ENCODE measurements around the gene C1orf159.

DNA sequence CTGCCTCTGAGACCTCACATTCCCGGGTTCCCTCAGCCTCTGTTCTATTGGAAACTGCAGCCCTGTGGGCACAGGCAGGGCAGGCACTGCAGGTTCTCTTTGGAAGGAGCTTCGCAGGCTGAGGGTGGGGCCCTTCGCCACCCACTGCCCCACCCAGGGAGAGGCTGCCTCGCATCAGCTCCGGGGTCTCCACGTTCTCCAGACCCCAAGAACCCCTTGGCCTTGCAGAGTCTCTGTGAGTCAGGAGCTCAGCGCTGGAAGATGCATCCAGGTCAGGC, 8.6 kb upstream of the C1orf159 start:
- TF ChIP-seq POLR2A (IDR thresholded peaks at IDR 0.05; ENCODE audit: low read depth, low read length): no peak
- TF ChIP-seq, protein P1, sequence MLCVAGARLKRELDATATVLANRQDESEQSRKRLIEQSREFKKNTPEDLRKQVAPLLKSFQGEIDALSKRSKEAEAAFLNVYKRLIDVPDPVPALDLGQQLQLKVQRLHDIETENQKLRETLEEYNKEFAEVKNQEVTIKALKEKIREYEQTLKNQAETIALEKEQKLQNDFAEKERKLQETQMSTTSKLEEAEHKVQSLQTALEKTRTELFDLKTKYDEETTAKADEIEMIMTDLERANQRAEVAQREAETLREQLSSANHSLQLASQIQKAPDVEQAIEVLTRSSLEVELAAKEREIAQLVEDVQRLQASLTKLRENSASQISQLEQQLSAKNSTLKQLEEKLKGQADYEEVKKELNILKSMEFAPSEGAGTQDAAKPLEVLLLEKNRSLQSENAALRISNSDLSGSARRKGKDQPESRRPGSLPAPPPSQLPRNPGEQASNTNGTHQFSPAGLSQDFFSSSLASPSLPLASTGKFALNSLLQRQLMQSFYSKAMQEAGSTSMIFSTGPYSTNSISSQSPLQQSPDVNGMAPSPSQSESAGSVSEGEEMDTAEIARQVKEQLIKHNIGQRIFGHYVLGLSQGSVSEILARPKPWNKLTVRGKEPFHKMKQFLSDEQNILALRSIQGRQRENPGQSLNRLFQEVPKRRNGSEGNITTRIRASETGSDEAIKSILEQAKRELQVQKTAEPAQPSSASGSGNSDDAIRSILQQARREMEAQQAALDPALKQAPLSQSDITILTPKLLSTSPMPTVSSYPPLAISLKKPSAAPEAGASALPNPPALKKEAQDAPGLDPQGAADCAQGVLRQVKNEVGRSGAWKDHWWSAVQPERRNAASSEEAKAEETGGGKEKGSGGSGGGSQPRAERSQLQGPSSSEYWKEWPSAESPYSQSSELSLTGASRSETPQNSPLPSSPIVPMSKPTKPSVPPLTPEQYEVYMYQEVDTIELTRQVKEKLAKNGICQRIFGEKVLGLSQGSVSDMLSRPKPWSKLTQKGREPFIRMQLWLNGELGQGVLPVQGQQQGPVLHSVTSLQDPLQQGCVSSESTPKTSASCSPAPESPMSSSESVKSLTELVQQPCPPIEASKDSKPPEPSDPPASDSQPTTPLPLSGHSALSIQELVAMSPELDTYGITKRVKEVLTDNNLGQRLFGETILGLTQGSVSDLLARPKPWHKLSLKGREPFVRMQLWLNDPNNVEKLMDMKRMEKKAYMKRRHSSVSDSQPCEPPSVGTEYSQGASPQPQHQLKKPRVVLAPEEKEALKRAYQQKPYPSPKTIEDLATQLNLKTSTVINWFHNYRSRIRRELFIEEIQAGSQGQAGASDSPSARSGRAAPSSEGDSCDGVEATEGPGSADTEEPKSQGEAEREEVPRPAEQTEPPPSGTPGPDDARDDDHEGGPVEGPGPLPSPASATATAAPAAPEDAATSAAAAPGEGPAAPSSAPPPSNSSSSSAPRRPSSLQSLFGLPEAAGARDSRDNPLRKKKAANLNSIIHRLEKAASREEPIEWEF (IDR thresholded peaks at IDR 0.05; ENCODE audit: insufficient replicate concordance, low read depth, low read length): no peak
- no peak for TF ChIP-seq GABPA (IDR thresholded peaks at IDR 0.05; ENCODE audit: low read depth)
- no peak for TF ChIP-seq WRNIP1 (IDR thresholded peaks at IDR 0.05; ENCODE audit: borderline replicate concordance, low read depth, low read length)
- no peak for TF ChIP-seq FOXM1 (IDR thresholded peaks at IDR 0.05; ENCODE audit: low read depth, low read length)
- TF ChIP-seq, protein P2, sequence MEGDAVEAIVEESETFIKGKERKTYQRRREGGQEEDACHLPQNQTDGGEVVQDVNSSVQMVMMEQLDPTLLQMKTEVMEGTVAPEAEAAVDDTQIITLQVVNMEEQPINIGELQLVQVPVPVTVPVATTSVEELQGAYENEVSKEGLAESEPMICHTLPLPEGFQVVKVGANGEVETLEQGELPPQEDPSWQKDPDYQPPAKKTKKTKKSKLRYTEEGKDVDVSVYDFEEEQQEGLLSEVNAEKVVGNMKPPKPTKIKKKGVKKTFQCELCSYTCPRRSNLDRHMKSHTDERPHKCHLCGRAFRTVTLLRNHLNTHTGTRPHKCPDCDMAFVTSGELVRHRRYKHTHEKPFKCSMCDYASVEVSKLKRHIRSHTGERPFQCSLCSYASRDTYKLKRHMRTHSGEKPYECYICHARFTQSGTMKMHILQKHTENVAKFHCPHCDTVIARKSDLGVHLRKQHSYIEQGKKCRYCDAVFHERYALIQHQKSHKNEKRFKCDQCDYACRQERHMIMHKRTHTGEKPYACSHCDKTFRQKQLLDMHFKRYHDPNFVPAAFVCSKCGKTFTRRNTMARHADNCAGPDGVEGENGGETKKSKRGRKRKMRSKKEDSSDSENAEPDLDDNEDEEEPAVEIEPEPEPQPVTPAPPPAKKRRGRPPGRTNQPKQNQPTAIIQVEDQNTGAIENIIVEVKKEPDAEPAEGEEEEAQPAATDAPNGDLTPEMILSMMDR (IDR thresholded peaks at IDR 0.05 in 2 of 3, conservative IDR thresholded peaks at IDR 0.05 in 1 of 3; ENCODE audit: control insufficient read depth in 2 of 3, extremely low read depth in 1 of 3, insufficient read depth in 1 of 3, low read depth in 3 of 3, low read length in 3 of 3): no peak
- TF ChIP-seq, protein P3, sequence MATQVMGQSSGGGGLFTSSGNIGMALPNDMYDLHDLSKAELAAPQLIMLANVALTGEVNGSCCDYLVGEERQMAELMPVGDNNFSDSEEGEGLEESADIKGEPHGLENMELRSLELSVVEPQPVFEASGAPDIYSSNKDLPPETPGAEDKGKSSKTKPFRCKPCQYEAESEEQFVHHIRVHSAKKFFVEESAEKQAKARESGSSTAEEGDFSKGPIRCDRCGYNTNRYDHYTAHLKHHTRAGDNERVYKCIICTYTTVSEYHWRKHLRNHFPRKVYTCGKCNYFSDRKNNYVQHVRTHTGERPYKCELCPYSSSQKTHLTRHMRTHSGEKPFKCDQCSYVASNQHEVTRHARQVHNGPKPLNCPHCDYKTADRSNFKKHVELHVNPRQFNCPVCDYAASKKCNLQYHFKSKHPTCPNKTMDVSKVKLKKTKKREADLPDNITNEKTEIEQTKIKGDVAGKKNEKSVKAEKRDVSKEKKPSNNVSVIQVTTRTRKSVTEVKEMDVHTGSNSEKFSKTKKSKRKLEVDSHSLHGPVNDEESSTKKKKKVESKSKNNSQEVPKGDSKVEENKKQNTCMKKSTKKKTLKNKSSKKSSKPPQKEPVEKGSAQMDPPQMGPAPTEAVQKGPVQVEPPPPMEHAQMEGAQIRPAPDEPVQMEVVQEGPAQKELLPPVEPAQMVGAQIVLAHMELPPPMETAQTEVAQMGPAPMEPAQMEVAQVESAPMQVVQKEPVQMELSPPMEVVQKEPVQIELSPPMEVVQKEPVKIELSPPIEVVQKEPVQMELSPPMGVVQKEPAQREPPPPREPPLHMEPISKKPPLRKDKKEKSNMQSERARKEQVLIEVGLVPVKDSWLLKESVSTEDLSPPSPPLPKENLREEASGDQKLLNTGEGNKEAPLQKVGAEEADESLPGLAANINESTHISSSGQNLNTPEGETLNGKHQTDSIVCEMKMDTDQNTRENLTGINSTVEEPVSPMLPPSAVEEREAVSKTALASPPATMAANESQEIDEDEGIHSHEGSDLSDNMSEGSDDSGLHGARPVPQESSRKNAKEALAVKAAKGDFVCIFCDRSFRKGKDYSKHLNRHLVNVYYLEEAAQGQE (IDR thresholded peaks at IDR 0.05; ENCODE audit: low read depth, low read length): no peak
- TF ChIP-seq ZNF274 (IDR thresholded peaks at IDR 0.05; ENCODE audit: insufficient read depth, insufficient read length): no peak

Data from GM12878 (cell line).